Measurements from ENCODE around the gene ILKAP.

Gene ILKAP

GRCh38 chr2:238152771-238153688 is 50.5 kb downstream of the ILKAP start:
- no peak for DNase-seq (ENCODE audit: low read depth in 2 of 2)

- DNase-seq (ENCODE audit: low read depth in 2 of 2): no peak
Measured at GRCh38 chr2:238151628-238152235, 51.8 kb downstream of the ILKAP start.

DNA sequence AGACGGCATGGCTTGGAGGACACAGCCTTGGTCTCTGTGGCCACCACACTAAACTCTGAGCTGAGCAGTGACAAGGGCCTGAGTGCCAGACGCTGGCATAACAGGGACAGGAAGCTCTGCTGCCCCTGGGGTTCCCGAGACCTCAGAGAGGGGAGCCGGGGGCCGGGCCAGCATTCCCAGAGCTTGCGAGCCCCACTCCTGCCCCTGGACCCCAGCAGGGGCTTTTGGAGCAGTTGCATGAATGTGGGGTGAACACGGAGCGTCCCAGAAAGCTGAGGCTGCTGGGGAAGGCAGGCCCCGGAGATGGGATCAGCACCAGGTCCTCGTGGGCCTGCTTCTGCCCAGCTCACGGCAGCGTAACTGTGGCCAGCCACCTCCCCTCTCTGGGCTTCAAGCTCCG is 52.3 kb downstream of the ILKAP start:
- no peak for DNase-seq (ENCODE audit: low read depth in 2 of 2)

- no peak for DNase-seq (ENCODE audit: low read depth in 2 of 2)
Measured at GRCh38 chr2:238150686-238151085, 52.8 kb downstream of the ILKAP start.

DNA sequence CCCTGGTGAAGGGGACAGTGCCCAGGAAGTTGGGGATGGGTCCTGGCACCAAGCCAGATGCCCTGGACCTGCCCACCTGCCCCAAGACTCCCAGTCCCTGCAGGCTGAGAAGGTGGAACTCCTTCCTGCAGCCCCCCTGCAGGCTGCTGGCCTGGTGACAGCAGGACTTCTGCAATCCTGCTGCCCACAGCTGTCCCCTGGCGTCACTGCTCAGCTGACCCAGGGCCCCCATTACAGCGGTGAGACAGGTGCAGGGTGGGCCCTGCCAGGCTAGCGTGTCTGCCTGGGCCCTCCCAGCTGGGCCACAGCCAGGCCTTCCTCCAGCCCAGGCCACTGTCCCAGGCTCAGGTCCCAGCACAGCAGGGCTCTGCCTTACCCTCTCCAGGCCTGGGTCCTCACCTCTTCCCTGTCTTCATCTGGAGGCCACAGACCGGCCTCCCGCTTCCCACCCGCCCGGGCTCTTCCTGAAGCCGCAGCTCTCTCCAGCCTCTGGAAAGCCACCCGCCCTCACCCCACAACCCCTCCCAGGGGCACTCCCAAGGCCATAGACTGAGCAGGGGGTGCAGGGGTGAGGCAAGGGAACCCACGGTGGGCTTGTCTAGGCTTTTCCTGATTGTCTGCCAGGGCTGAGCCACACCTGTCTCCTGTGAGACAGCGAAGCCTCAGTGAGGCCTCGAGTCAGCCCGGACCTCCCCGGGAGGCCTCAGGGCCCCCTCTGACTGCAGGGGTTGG is 53.5 kb downstream of the ILKAP start:
- DNase-seq (ENCODE audit: low read depth in 2 of 2): no peak

- no peak for DNase-seq (ENCODE audit: low read depth in 2 of 2)
Measured at GRCh38 chr2:238148981-238149380, 54.5 kb downstream of the ILKAP start.

DNA sequence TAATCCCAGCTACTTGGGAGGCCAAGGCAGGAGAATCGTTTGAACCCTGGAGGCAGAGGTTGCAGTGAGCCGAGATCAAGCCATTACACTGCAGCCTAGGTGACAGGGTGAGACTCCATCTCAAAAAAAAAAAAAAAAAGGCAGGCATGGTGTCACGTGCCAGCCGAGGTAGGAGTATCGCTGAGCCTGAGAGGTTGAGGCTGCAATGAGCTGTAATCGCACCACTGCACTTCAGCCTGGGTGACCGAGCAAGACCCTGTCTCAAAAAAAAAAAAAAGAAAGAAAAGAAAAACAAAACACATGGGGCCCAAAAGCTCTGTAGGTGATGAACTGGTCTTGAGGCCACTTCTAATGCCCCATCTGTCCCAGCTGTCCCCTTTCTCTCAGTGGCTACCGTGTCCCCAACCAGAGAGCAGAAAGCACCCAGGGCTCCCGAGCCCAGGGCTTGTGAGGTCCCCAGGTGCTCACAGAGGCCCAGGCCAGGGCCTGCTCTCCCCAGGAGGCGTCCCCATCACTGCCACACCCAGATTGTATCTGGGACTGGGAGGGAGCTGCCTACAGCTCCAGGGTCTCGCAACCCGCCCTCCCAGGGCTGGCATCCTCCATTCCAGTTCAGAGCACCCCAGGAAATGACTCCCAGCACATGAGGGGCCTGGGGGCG is 56.5 kb downstream of the ILKAP start:
- no peak for DNase-seq (ENCODE audit: low read depth in 2 of 2)

DNA sequence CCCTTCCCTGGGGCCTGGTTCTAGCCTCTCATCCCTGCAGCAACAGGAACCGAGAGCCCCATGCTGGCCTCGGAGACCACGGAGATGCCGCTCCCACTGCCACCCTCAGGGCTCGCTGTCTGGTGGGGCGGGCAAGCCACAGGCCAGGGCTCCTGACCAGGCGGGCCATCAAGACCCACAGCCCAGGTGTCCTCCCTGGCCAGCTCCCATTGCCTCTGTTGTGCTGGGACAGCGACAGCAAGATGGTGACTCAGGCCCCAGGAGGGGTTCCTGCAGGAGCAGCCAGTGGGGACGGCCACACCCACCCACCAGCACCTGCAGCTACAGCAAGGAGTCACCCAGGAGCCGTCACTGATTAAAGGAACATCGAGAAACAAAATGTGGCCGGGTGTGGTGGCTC is 57.6 kb downstream of the ILKAP start:
- DNase-seq (ENCODE audit: low read depth in 2 of 2): no peak

DNA sequence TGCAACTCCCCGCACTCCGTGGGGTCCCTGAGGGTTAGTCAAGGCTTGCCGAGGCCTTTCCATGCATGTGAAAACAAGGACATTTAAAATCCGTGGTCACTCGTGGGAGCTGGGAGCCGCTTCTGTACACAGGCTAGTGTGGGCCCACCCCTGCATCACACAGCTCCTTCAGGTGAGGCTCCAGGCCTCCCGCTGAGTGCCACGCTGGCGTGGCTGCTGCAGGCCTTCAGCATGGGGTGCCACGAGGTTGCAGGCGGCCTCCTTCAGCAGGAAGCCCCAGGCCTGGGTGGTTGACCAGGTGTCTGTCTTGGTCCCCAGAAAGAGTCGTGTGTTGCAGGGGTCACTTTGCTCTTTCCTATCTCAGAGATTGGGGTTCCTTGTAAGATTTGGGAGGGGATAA is 58.4 kb downstream of the ILKAP start:
- no peak for DNase-seq (ENCODE audit: low read depth in 2 of 2)

DNA sequence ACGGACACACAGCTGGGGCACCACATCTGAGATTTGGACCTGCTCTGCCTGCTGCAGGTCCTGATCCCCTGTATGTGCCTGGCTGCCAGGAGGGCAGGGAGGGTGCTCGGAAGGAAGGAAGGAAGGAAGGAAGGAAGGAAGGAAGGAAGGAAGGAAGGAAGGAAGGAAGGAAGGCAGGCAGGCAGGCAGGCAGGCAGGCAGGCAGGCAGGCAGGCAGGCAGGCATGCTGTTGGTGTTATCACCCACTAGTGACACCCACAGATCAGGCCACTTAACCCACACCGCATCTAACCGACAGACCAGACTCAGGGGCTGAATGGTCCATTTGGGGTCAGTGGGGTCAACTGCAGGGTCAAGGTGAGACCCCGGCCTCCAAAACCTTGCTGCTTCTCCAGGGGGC is 59.2 kb downstream of the ILKAP start:
- DNase-seq (ENCODE audit: low read depth in 2 of 2): no peak

DNA sequence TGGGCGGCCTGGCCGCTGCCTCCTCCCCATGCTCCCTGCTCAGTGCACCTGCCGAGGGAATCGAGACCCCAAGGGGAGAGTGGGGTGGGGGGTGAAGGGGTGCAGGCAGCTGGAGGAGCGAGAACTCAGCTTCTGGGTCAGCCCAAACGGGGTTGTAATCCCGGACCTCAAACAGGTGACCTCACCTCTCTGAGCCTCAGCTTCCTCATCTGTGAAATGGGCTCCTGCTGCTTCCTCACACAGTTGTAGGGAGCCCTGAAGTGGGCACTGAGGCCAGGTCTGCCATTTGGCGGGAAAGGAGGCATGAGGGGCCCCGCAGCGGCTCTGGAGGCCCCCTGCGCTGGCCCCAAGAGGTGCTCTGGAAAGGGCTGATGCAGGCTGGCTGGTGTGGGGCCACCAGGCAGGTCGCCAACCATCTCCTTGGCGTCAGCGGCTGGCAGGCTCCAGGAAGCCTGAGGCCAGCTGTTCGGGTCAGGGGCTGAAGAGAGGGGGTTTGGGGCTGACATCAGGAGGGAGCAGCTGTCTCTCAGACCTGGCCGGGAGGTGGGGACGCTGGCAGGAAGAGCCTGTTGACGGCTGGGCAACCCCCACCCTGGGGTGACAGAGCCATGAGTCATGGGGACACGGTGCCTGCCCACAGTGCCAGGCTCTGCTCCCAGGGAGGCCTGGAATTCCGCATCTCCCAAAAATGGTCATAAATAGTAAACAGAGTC is 60.1 kb downstream of the ILKAP start:
- DNase-seq (ENCODE audit: low read depth in 2 of 2): no peak

- DNase-seq (ENCODE audit: low read depth in 2 of 2): no peak
Measured at GRCh38 chr2:238142382-238143205, 60.9 kb downstream of the ILKAP start.

DNA sequence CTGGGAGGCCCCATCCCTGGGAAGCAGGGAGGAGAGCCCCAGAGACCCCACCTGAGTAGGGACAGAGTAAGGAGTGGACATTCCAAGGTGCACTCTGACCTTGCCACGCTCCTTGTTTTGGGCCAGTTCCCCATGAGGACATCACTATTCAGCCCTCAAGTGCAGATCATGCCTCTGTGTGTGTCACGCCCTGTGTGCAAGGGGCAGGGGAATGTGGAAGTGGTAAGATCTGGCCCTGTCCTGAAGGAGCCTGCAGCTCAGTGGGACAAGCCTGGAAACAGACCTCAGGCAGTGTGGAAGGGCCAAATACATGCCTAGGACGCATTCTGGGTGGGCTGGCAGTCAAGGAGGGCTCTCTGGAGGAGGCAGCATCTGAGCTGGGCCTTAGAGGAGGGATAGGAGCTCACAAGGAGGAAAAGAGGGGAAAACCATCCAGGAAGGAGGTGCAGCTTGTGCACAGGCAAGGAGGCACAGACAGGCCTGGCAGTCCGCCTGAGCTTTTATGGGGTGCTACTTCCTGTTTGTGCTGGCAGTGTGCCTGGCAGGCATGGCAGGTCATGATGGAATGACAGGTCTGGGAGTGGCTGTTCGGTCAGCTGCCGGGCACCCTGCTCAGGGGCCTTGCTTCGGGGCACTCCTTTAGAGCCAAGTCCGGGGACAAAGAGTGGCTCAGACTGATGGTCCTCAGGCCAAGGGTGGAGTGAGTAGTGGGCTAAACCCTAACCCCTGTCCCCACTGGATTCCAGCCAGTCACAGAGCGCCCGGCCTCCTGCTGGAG is 61.8 kb downstream of the ILKAP start:
- no peak for DNase-seq (ENCODE audit: low read depth in 2 of 2)

DNA sequence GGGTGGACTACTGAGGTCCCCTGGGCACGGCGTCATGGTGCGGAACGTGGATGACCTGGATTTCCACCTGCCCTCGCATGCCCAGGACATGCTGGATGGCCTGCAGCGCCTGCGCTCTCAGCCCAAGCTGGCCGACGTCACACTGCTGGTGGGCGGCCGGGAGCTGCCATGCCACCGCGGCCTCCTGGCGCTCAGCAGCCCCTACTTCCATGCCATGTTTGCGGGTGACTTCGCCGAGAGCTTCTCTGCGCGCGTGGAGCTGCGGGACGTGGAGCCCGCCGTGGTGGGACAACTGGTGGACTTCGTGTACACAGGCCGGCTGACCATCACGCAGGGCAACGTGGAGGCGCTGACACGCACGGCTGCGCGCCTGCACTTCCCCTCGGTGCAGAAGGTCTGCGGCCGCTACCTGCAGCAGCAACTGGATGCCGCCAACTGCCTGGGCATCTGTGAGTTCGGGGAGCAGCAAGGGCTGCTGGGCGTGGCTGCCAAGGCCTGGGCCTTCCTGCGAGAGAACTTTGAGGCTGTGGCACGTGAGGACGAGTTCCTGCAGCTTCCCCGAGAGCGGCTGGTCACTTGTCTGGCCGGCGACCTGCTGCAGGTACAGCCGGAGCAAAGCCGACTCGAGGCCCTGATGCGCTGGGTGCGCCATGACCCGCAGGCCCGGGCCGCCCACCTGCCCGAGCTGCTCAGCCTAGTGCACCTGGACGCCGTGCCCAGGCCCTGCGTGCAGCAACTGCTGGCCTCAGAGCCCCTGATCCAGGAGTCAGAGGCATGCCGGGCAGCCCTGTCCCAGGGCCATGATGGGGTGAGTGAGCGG is 62.6 kb downstream of the ILKAP start:
- DNase-seq (ENCODE audit: low read depth in 2 of 2): no peak

DNA sequence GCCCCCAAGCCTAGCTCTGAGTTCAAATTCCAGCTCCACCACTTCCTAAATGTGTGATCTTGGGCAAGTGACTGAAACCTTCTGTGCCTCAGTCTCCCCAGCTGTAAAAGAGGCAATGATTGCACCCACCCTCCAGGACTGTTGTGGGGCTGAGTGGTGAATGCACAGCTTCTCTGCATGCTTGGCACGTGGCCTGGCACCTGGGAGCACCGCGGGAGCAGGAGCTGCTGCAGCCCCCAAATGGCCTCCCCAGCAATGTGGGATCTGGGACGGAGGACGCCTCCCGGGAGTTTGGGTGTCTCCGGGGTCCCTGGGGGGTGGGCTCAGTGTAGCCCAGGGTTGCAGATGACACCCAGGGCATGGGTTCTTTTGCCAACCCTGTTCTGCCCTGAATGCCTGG is 63.5 kb downstream of the ILKAP start:
- no peak for DNase-seq (ENCODE audit: low read depth in 2 of 2)

DNA sequence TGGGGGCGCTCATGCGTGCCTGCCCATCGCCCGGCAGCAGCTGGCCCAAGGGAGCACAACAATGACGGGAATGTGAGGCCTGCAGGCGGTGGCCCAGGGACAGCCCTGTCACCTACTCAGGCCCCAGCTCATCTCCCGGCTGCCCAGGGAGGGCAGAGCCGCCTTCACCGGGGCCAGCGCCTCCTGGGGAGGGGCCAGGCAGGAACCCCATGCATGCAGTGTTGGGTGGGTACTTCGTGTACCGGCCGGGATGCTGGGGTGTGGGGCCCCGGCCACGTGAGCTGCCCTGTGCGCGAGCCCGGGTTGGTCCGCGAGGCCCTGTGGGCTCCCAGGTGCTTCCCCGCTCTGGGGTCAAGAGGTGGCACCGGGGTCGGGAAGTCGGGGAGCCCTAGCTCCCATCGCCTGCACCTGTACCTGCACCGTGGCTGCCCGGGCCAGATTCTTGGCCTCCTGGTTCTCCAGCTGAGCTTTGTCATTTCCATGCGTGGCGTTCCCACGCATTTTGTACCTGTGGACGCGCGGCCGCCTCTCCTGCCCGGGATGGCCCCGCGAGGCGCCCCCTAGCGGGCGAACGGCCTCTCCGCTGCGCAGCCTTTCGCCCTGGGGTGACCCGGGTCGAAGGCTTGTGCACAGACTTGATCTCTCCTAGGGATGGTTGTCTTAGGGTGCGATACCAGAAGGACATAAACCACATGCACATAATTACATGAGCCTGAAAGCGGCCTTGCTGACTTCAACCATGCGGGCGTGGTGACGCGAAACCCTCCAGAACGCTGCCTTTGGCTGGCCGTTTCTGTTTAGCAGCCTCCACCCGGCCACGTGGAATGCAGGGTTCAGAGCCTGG is 64.1 kb downstream of the ILKAP start:
- no peak for DNase-seq (ENCODE audit: low read depth in 2 of 2)

DNA sequence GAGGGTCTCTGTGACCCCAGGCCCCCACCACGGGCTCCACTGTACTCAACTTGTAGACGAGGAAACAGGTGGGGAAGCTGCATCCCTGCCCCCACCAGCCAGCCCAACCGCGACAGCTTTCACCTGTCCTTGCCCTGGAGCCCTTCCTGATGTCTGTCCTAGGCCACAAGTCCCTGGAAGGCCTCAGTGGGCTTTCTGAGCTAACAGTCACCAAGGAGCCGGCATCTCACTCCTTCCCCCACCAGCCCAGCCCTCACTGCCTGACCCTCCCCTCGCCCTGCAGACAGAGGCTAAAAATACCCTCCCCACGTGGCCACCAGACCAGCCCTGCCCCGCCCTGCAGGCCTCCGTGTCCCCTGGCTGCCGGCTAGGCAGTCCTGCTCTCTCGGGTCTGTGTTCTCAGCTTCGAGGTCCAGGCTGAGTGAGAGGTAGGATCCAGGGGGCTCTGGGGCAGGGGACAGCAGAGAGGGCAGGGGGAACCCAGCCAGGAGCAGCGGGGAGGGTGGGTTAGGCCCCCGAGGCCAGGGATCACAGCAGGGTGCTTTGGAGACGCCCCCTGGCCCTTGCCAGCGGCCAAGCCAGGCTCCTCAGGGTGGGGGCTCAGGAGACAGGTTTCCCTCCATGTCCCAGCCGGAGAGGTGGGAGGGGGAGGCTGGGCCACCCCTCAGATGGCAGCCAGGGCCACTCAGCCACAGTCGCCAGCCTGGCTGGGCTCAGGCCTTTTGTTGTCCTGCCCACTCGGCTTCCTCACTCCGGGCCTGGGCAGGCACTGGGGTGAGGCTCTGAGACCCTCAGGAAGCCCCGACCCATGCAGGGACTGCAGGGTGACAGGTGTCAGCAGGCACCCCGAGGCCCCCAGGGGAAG is 64.9 kb downstream of the ILKAP start, which contains the start of gene KLHL30:
Gene KLHL30, plus strand, starts transcription at position 338 of the 865 bp plus-strand sequence. CDS start 2,087 bp downstream, outside the sequence.
- DNase-seq (ENCODE audit: low read depth in 2 of 2): no peak
